ENCODE data around the gene MRAP2.
"Not testable (repeated sequence)": the region's sequence is repeated elsewhere in the genome, so short reads cannot be mapped to it uniquely, and the experiment has no call there.

MRAP2 gene

DNA sequence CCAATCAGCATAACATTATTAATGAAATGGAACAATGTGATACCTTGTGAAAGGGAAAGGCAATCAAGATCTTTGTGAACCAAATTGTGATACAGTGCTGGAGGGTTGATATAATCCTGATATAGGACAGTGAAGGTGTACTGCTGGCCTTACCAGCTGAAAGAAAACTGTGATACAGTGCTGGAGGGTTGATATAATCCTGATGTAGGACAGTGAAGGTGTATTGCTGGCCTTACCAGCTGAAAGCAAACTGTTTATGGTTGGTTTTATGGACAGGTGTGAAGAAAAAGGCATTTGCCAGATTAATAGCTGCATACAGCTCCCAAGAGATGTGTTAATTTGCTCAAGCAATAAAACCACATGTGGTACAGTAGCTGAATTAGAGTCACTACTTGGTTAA is 73.9 kb downstream of the MRAP2 start:
- TF ChIP-seq, protein P1, sequence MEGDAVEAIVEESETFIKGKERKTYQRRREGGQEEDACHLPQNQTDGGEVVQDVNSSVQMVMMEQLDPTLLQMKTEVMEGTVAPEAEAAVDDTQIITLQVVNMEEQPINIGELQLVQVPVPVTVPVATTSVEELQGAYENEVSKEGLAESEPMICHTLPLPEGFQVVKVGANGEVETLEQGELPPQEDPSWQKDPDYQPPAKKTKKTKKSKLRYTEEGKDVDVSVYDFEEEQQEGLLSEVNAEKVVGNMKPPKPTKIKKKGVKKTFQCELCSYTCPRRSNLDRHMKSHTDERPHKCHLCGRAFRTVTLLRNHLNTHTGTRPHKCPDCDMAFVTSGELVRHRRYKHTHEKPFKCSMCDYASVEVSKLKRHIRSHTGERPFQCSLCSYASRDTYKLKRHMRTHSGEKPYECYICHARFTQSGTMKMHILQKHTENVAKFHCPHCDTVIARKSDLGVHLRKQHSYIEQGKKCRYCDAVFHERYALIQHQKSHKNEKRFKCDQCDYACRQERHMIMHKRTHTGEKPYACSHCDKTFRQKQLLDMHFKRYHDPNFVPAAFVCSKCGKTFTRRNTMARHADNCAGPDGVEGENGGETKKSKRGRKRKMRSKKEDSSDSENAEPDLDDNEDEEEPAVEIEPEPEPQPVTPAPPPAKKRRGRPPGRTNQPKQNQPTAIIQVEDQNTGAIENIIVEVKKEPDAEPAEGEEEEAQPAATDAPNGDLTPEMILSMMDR (conservative IDR thresholded peaks at IDR 0.05; ENCODE audit: low read depth, low read length): no peak
- H3K4me3 ChIP-seq (ENCODE audit: low read length): no peak overlapping the region
- DNase-seq (ENCODE audit: low read depth): no peak

DNA sequence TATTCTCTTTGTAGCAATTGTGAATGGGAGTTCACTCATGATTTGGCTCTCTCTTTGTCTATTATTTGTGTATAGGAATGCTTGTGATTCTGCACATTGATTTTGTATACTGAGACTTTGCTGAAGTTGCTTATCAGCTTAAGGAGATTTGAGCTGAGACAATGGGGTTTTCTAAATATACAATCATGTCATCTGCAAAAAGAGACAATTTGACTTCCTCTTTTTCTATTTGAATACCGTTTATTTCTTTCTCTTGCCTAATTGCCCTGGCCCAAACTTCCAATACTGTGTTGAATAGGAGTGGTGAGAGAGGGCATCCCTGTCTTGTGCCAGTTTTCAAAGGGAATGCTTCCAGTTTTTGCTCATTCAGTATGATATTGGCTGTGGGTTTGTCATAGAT is 77.8 kb downstream of the MRAP2 start:
- not testable (repeated sequence) for H3K4me3 ChIP-seq (ENCODE audit: low read length); DNase-seq (ENCODE audit: low read depth)

DNA sequence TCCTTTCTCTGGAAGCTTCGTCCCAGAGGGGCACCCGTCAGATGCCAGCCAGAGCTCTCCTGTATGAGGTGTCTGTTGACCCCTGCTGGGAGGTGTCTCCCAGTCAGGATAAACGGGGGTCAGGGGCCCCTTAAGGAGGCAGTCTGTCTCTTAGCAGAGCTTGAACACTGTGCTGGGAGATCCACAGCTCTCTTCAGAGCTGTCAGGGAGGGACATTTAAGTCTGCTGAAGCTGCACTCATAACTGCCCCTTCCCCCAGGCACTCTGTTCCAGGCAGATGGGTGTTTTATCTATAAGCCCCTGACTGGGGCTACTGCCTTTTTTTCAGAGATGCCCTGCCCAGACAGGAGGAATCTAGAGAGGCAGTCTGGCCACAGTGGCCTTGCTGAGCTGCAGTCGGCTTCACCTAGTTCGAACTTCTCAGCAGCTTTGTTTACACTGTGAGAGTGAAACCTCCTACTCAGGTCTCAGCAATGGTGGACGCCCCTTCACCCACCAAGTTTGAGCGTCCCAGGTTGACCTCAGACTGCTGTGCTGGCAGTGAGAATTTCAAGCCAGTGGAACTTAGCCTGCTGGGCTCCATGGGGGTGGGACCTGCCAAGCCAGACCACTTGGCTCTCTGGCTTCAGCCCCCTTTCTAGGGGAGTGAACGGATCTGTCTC is 81.5 kb downstream of the MRAP2 start:
- H3K4me3 ChIP-seq (ENCODE audit: low read length); DNase-seq (ENCODE audit: low read depth): not testable (repeated sequence)

DNA sequence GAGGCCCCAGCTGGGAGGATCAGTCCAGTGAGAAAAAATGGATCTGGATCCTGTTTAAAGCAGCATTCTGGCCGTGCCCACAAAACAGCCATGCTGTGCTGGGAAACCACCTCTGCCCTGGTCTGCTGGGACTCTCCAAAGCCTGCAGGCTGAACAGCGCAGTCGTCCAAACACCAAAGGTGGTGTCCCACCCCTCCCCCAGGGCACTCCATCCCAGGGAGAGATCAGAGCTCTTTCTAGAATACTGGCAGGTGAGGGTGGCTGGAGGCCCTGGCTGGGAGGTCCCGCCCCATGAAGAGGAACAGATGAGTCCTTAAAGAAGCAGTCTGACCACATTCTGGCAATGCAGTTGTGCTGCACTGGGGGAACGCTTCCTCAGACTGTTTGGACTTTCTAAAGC is 84.6 kb downstream of the MRAP2 start:
- no peak for DNase-seq (ENCODE audit: low read depth)

DNA sequence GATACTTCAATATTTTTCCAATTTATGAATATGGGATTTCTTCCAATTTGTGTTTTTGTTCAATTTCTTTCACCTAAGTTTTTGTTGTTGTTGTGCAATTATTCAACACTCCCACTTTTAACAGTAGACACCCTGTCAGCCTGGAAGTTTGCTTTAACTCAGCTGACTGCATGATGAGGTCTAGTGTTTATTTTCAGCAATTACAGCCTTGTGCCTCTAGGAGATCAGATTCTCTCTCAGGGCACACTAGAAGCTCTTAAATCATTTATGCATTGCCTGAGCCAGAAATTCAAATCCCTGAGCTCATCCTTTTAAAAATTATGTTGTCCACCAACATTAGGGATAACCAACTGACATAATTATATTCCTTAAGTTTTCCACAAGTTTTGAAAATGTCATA is 85.7 kb downstream of the MRAP2 start:
- TF ChIP-seq, protein P1 (conservative IDR thresholded peaks at IDR 0.05; ENCODE audit: low read depth, low read length): peak; percentile 25
- no peak overlapping the region for H3K4me3 ChIP-seq (ENCODE audit: low read length)
- DNase-seq (ENCODE audit: low read depth): no peak

More for the DNA sequence above, 84.6 kb downstream of the MRAP2 start:
- no peak overlapping the region for H3K4me3 ChIP-seq (ENCODE audit: low read length)
- TF ChIP-seq, protein P1 (conservative IDR thresholded peaks at IDR 0.05; ENCODE audit: low read depth, low read length): no peak

DNA sequence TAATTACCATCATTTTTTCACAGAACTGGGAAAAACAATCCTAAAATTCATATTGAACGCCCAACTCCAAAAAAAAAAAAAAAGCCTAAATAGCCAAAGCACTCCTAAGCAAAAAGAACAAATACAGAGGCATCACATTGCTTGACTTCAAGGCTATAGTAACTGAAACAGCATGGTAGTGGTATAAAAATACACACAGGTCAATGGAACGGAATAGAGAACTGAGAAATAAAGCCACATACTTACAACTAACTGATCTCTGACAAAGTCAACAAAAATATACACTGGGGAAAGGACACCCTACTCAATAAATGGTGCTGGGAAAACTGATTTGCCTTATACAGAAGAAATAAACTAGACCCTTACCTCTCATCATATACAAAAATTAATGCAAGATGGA is 89.6 kb downstream of the MRAP2 start:
- no peak for DNase-seq (ENCODE audit: low read depth)
- no peak overlapping the region for H3K4me3 ChIP-seq (ENCODE audit: low read length)
- TF ChIP-seq, protein P1 (conservative IDR thresholded peaks at IDR 0.05; ENCODE audit: low read depth, low read length): no peak

DNA sequence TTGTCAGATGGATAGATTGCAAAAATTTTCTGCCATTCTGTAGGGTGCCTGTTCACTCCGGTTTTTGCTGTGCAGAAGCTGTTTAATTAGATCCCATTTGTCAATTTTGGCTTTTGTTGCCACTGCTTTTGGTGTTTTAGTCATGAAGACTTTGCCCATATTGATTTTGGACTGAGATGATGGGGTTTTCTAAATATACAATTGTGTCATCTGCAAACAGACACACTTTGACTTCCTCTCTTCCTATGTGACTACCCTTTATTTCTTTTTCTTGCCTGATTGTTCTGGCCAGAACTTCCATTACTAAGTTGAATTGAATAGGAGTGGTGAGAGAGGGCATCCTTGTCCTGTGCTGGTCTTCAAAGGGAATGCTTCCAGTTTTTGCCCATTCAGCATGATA is 96.0 kb downstream of the MRAP2 start:
- H3K4me3 ChIP-seq (ENCODE audit: low read length); DNase-seq (ENCODE audit: low read depth): not testable (repeated sequence)

DNA sequence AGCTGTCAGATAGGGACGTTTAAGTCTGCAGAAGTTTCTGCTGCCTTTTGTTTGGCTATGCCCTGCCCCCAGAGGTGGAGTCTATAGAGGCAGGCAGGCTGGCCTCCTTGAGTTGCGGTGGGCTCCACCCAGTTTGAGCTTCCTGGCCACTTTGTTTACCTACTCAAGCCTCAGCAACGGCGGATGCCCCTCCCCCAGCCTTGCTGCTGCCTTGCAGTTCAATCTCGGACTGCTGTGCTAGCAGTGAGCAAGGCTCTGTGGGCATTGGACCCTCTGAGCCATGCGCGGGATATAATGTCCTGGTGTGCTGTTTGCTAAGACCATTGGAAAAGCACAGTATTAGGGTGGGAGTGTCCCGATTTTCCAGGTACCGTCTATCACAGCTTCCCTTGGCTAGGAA is 99.8 kb downstream of the MRAP2 start:
- H3K4me3 ChIP-seq (ENCODE audit: low read length); DNase-seq (ENCODE audit: low read depth): not testable (repeated sequence)

DNA sequence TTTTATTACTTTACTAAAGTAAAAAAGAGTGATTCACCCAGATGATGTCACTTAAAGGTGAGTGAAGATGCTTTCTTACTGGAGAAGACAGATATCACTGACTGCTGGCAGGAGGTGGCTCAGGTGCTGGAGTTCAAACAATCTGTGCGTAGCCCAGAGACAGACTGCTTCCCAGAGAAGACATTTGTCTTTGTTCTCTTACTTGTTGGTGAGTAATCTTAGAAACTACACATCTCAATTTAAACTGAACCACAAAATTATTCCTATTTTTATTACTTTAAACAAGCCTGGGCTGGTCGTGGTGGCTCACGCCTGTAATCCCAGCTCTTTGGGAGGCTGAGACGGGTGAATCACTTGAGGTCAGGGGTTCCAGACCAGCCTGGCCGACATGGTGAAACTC is 101.7 kb downstream of the MRAP2 start:
- no peak overlapping the region for H3K4me3 ChIP-seq (ENCODE audit: low read length)
- TF ChIP-seq, protein P1 (conservative IDR thresholded peaks at IDR 0.05; ENCODE audit: low read depth, low read length): no peak
- DNase-seq (ENCODE audit: low read depth): no peak
